OCI-LY7 (cell line): ENCODE measurements around the gene FAM200B. TPM values are rescaled to one million over a fixed set of nuclear protein-coding genes. Genes with fewer than 3 reads are reported as not detected.

Experiments
- BruUV-seq: library from RNA; stranded (reverse); fragments of 400-500 nt; replicated peaks from 2 replicates; lab custom pipeline; 2021; lab: Mats Ljungman, UMichigan
- CTCF ChIA-PET: fragments of 300-600 bp; sonication (Branson Sonifier 250); formaldehyde crosslinking; loops from one replicate; lab custom pipeline; 2022; ENCODE audit warnings: antibody characterized with exemption; ENCODE audit not compliant: unreplicated experiment; lab: Charles Lee
- POLR2A ChIA-PET: fragments of 300-600 bp; sonication (Branson Sonifier 250); formaldehyde crosslinking; loops from one replicate; lab custom pipeline; 2022; ENCODE audit warnings: antibody characterized with exemption; lab: Charles Lee
- DNase-seq: peaks from one replicate; pipeline ENCODE4 v3.0.0-alpha.2; 2015; ENCODE audit warnings: low spot score
- H2AFZ ChIP-seq: fragments of 200-600 bp; sonication (generic), shearing (Covaris generic); 2 replicates; pipeline ENCODE4 v1.6.1; 2014; ENCODE audit warnings: mild to moderate bottlenecking, antibody characterized with exemption, low read length, moderate library complexity
- H3K27ac ChIP-seq: fragments of 200-600 bp; sonication (generic); 2 replicates; pipeline ENCODE4 v1.5.1; 2014; ENCODE audit warnings: mixed run types, low read depth, mild to moderate bottlenecking, moderate library complexity, low read length, inconsistent platforms; ENCODE audit not compliant: poor library complexity, severe bottlenecking
- H3K36me3 ChIP-seq: fragments of 200-600 bp; sonication (generic); 2 replicates; pipeline ENCODE4 v1.6.1; 2014; ENCODE audit warnings: mild to moderate bottlenecking, antibody characterized with exemption, low read length, moderate library complexity, mixed read lengths; ENCODE audit not compliant: insufficient read depth
- H3K4me1 ChIP-seq: fragments of 200-600 bp; sonication (generic); 2 replicates; pipeline ENCODE4 v1.5.1; 2014; ENCODE audit warnings: mild to moderate bottlenecking, low read length; ENCODE audit not compliant: insufficient read depth, poor library complexity, severe bottlenecking
- H3K4me2 ChIP-seq: fragments of 200-600 bp; sonication (generic); 2 replicates; pipeline ENCODE4 v1.6.1; 2014; ENCODE audit warnings: mild to moderate bottlenecking, low read length
- H3K4me3 ChIP-seq: fragments of 200-600 bp; sonication (generic); 2 replicates; pipeline ENCODE4 v1.5.1; 2014; ENCODE audit warnings: mild to moderate bottlenecking, low read depth, low read length; ENCODE audit not compliant: poor library complexity, severe bottlenecking
- H3K79me2 ChIP-seq: fragments of 200-600 bp; sonication (generic); 2 replicates; pipeline ENCODE4 v1.6.1; 2016; ENCODE audit warnings: low read depth, mild to moderate bottlenecking, low read length, moderate library complexity, mixed read lengths; ENCODE audit not compliant: insufficient read depth
- H3K9me2 ChIP-seq: fragments of 200-600 bp; sonication (generic); 2 replicates; pipeline ENCODE4 v1.6.1; 2016; ENCODE audit warnings: mild to moderate bottlenecking, low read length, mixed read lengths; ENCODE audit not compliant: insufficient read depth
- H3K9me3 ChIP-seq: fragments of 200-600 bp; sonication (generic); 2 replicates; pipeline ENCODE4 v1.6.1; 2014; ENCODE audit warnings: mild to moderate bottlenecking, mixed run types, low read length, mixed read lengths
- H4K20me1 ChIP-seq: fragments of 200-600 bp; sonication (generic); 2 replicates; pipeline ENCODE4 v1.6.1; 2014; ENCODE audit warnings: mild to moderate bottlenecking, antibody characterized with exemption, low read length, moderate library complexity, mixed read lengths; ENCODE audit not compliant: insufficient read depth
- EZH2phosphoT487 ChIP-seq: fragments of 200-600 bp; sonication (generic); IDR thresholded peaks from 2 replicates; pipeline ENCODE4 v1.6.1; 2018; ENCODE audit warnings: low read depth, borderline replicate concordance, mild to moderate bottlenecking, mixed run types, antibody characterized with exemption, low read length, moderate library complexity, mixed read lengths
- intact Hi-C: fragments of 100-400 bp; cut with micrococcal nuclease; formaldehyde crosslinking; loops from one replicate; pipeline ENCODE4 v1.10.0; 2022; ENCODE audit not compliant: unreplicated experiment
- total RNA-seq, 2 experiments: library from RNA; depleted of rRNA in 1 of 2; stranded (reverse); fragments of >200 nt in 1 of 2; shearing (Covaris generic) in 1 of 2; gene quantifications; 2 replicates each; pipeline ENCODE4 v1.2.3, GENCODE V29; 2014 to 2022
- TF ChIP-seq, protein P1 (sequence below): fragments of 200-600 bp; sonication (generic); conservative IDR thresholded peaks from 2 replicates; pipeline ENCODE4 v1.5.1; 2014; ENCODE audit warnings: mild to moderate bottlenecking, antibody characterized with exemption, low read length, moderate library complexity, mixed read lengths

The FAM200B gene
- total RNA-seq, 2 experiments from 2014 or later, result 11.5 to 25.0 TPM

DNA sequence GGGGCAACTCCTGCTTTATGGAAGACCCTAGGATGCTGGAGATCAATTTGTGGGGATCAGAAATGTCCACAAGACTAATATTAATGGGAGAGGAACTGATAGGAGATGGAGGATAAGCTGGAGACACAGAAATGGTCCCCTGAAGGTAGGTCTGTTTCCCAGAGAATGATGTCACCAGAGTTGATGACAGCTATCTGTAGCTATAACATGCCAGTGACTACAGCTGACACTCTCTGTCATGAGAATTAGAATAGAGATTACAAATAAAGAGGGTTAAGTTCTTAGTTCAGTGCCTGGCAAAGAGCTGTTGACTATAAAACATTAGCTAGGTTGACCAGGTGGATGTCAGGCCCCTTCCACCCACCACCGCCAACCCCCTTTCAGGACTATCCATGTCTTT lies 30.6 kb downstream of the FAM200B start:
- TF ChIP-seq EZH2phosphoT487, result no peak
- TF ChIP-seq, protein P1, sequence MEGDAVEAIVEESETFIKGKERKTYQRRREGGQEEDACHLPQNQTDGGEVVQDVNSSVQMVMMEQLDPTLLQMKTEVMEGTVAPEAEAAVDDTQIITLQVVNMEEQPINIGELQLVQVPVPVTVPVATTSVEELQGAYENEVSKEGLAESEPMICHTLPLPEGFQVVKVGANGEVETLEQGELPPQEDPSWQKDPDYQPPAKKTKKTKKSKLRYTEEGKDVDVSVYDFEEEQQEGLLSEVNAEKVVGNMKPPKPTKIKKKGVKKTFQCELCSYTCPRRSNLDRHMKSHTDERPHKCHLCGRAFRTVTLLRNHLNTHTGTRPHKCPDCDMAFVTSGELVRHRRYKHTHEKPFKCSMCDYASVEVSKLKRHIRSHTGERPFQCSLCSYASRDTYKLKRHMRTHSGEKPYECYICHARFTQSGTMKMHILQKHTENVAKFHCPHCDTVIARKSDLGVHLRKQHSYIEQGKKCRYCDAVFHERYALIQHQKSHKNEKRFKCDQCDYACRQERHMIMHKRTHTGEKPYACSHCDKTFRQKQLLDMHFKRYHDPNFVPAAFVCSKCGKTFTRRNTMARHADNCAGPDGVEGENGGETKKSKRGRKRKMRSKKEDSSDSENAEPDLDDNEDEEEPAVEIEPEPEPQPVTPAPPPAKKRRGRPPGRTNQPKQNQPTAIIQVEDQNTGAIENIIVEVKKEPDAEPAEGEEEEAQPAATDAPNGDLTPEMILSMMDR, result no peak
- H3K9me2 ChIP-seq, result no peaks in the 10 kb centered on the region
- POLR2A ChIA-PET, result interaction anchor here (0.5 to 1.6 kb wide), 6 partner anchors 9 to 104 kb away, joined by 3 to 6 read pairs (median 4); no protein-coding TSS in a partner anchor
- no peak overlapping the region for H2AFZ ChIP-seq
- H3K4me2 ChIP-seq, result no peak overlapping the region
- no peak overlapping the region for H3K4me3 ChIP-seq
- CTCF ChIA-PET, result no interaction called here
- intact Hi-C loops, result no loop called here
- H3K36me3 ChIP-seq, result no peaks in the 10 kb centered on the region
- no peaks in the 10 kb centered on the region for H4K20me1 ChIP-seq
- no peaks in the 10 kb centered on the region for H3K79me2 ChIP-seq
- H3K4me1 ChIP-seq, result no peaks in the 10 kb centered on the region
- BruUV-seq, result no TSS peak
- DNase-seq, result no peak
- no peaks in the 10 kb centered on the region for H3K9me3 ChIP-seq
- no peak overlapping the region for H3K27ac ChIP-seq

DNA sequence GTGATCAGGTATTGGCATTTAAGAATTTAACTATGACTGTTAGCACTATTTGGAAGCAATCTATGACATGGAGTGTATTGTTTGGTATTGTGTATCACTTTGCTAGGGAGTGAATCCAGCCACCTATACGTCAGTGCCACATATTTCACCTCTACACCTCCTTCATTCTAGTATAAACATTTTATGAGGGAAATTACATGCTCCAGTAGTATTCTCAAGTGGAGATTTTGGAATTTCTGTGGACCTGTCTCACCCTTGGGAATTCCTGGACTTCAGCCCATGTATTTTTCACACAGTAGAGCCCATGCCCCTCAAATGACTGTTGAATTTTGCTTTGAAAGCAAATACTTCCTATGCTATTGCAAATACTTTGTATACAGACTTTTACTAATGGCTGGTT lies 32.5 kb downstream of the FAM200B start:
- CTCF ChIA-PET, result no interaction called here
- POLR2A ChIA-PET, result no interaction called here
- DNase-seq, result no peak

More for the DNA sequence above, 32.5 kb downstream of the FAM200B start:
- no peak overlapping the region for H2AFZ ChIP-seq
- H3K4me1 ChIP-seq, result no peaks in the 10 kb centered on the region
- no peaks in the 10 kb centered on the region for H3K9me2 ChIP-seq
- no peaks in the 10 kb centered on the region for H3K9me3 ChIP-seq
- intact Hi-C loops, result no loop called here
- no peak overlapping the region for H3K4me3 ChIP-seq
- no TSS peak for BruUV-seq
- no peaks in the 10 kb centered on the region for H3K36me3 ChIP-seq
- no peaks in the 10 kb centered on the region for H3K79me2 ChIP-seq
- TF ChIP-seq, protein P1, result no peak
- no peak for TF ChIP-seq EZH2phosphoT487
- no peak overlapping the region for H3K4me2 ChIP-seq
- no peaks in the 10 kb centered on the region for H4K20me1 ChIP-seq
- H3K27ac ChIP-seq, result no peak overlapping the region
